Head of caudate nucleus (tissue), 42 donors: ENCODE measurements around the gene PROK1.
"Not testable (repeated sequence)": the region's sequence is repeated elsewhere in the genome, so short reads cannot be mapped to it uniquely, and the experiment has no call there.

Source experiments
- DNase-seq, 42 donors: peaks; one replicate each; pipeline versions ENCODE4 v3.0.0 to v3.0.0-alpha.2; 2020 to 2021; ENCODE audit warnings: mixed read lengths in 7 of 42
- intact Hi-C: fragments of 100-400 bp; cut with DNase I; formaldehyde crosslinking; loops from one replicate; pipeline ENCODE4 v1.15.0; 2022

PROK1 gene

GRCh38 chr1:110430366-110430765 is 20.6 kb upstream of the PROK1 start:
- intact Hi-C loops, result no loop called here
- DNase-seq, result no peak

- intact Hi-C loops, result no loop called here
- DNase-seq, result no peak
These were observed 20.0 kb upstream of the PROK1 start for GRCh38 chr1:110430901-110431300.

GRCh38 chr1:110433213-110433612 is 17.7 kb upstream of the PROK1 start:
- DNase-seq, result no peak
- intact Hi-C loops, result no loop called here

- intact Hi-C loops, result no loop called here
- DNase-seq, result peak in 9 of 42 donors; percentile 10 to 65 (median 20)
These were observed 17.1 kb upstream of the PROK1 start for GRCh38 chr1:110433803-110434202.

- DNase-seq, result no peak
- intact Hi-C loops, result no loop called here
These were observed 16.0 kb upstream of the PROK1 start for GRCh38 chr1:110434946-110435345.

- intact Hi-C loops, result no loop called here
- DNase-seq, result no peak
These were observed 14.3 kb upstream of the PROK1 start for GRCh38 chr1:110436635-110437034.

GRCh38 chr1:110437645-110438299 is 13.2 kb upstream of the PROK1 start:
- intact Hi-C loops, DNase-seq: not testable (repeated sequence)

- intact Hi-C loops, result no loop called here
- DNase-seq, result no peak
These were observed 12.1 kb upstream of the PROK1 start for GRCh38 chr1:110438893-110439292.

- intact Hi-C loops, DNase-seq: not testable (repeated sequence)
These were observed 11.1 kb upstream of the PROK1 start for GRCh38 chr1:110439873-110440272.

- intact Hi-C loops, result no loop called here
- no peak for DNase-seq
These were observed 10.1 kb upstream of the PROK1 start for GRCh38 chr1:110440877-110441276.

- DNase-seq, result no peak
- intact Hi-C loops, result no loop called here
These were observed 9.1 kb upstream of the PROK1 start for GRCh38 chr1:110441888-110442287.

GRCh38 chr1:110443451-110443850 is 7.5 kb upstream of the PROK1 start:
- intact Hi-C loops, result no loop called here

GRCh38 chr1:110444561-110444960 is 6.4 kb upstream of the PROK1 start:
- no peak for DNase-seq
- intact Hi-C loops, result no loop called here

More at GRCh38 chr1:110443451-110443850, 7.5 kb upstream of the PROK1 start:
- no peak for DNase-seq

GRCh38 chr1:110449661-110450651 is 993 bp upstream of the PROK1 start:
- intact Hi-C loops, result no loop called here
- no peak for DNase-seq

- intact Hi-C loops, result no loop called here
These were observed 1.4 kb downstream of the PROK1 start for GRCh38 chr1:110452330-110452729.

GRCh38 chr1:110453829-110454228 is 2.9 kb downstream of the PROK1 start:
- intact Hi-C loops, result no loop called here
- DNase-seq, result no peak

More at GRCh38 chr1:110452330-110452729, 1.4 kb downstream of the PROK1 start:
- peak in 7 of 42 donors; percentile 7 to 54 (median 21) for DNase-seq

- DNase-seq, result no peak
These were observed 3.4 kb downstream of the PROK1 start for GRCh38 chr1:110454328-110454727.

GRCh38 chr1:110455151-110455550 is 4.2 kb downstream of the PROK1 start:
- DNase-seq, result no peak
- intact Hi-C loops, result no loop called here

More at GRCh38 chr1:110454328-110454727, 3.4 kb downstream of the PROK1 start:
- intact Hi-C loops, result no loop called here

GRCh38 chr1:110457206-110457605 is 6.3 kb downstream of the PROK1 start:
- no peak for DNase-seq
- intact Hi-C loops, result no loop called here
